GM21423 (cell line): ENCODE measurements around the gene HEMGN.

Experiments
- ATAC-seq: cut with Tn5 transposase; IDR thresholded peaks from one replicate; pipeline ENCODE4 v1.9.1; 2021; ENCODE audit warnings: mild to moderate bottlenecking, moderate library complexity; ENCODE audit not compliant: unreplicated experiment

HEMGN gene

GRCh38 chr9:97933297-97933998 is 4.5 kb downstream of the HEMGN start:
- no peak for ATAC-seq

- no peak for ATAC-seq
Measured at GRCh38 chr9:97930972-97931371, 7.0 kb downstream of the HEMGN start.

GRCh38 chr9:97928986-97929604 is 8.9 kb downstream of the HEMGN start:
- no peak for ATAC-seq

- ATAC-seq = no peak
Measured at GRCh38 chr9:97925497-97926334, 12.3 kb downstream of the HEMGN start.

- no peak for ATAC-seq
Measured at GRCh38 chr9:97924386-97924785, 13.6 kb downstream of the HEMGN start.

GRCh38 chr9:97923529-97924108 is 14.4 kb downstream of the HEMGN start:
- peak; percentile 26 for ATAC-seq

- ATAC-seq = peak; percentile 76
Measured at GRCh38 chr9:97921959-97922724, 15.8 kb downstream of the HEMGN start, which contains the start of gene TRMO. Gene TRMO (minus strand): TSS chr9:97922500. CDS start chr9:97922493, 7 bp downstream.

GRCh38 chr9:97919217-97919813 is 18.7 kb downstream of the HEMGN start:
- no peak for ATAC-seq

- no peak for ATAC-seq
Measured at GRCh38 chr9:97918611-97919010, 19.4 kb downstream of the HEMGN start.

- ATAC-seq = no peak
Measured at GRCh38 chr9:97911970-97912369, 26.0 kb downstream of the HEMGN start.

- ATAC-seq = no peak
Measured at GRCh38 chr9:97911528-97911927, 26.4 kb downstream of the HEMGN start.

GRCh38 chr9:97910357-97910756 is 27.6 kb downstream of the HEMGN start:
- no peak for ATAC-seq

- no peak for ATAC-seq
Measured at GRCh38 chr9:97908705-97909104, 29.3 kb downstream of the HEMGN start.

- no peak for ATAC-seq
Measured at GRCh38 chr9:97907632-97908031, 30.3 kb downstream of the HEMGN start.

GRCh38 chr9:97907046-97907445 is 30.9 kb downstream of the HEMGN start:
- ATAC-seq = no peak

GRCh38 chr9:97906236-97906831 is 31.6 kb downstream of the HEMGN start:
- ATAC-seq = no peak

- no peak for ATAC-seq
Measured at GRCh38 chr9:97905228-97905627, 32.7 kb downstream of the HEMGN start.

- no peak for ATAC-seq
Measured at GRCh38 chr9:97904725-97905124, 33.2 kb downstream of the HEMGN start.

GRCh38 chr9:97903177-97903576 is 34.8 kb downstream of the HEMGN start:
- no peak for ATAC-seq
